HepG2 (cell line): ENCODE measurements around the gene RPL41. TPM values are rescaled to one million over a fixed set of nuclear protein-coding genes. Genes with fewer than 3 reads are reported as not detected.

Experiments used
- E2F2 ChIP-seq: sonication (generic); formaldehyde crosslinking; IDR thresholded peaks from 2 replicates; pipeline ENCODE4 v1.4.0; 2020; ENCODE audit warnings: missing genetic modification reagents, borderline replicate concordance
- FOXP4 ChIP-seq: sonication (generic); formaldehyde crosslinking; IDR thresholded peaks from 2 replicates; pipeline ENCODE4 v1.4.0; 2020; ENCODE audit warnings: missing genetic modification reagents
- GTF3A ChIP-seq: sonication (generic); formaldehyde crosslinking; conservative IDR thresholded peaks from 2 replicates; pipeline ENCODE4 v1.4.0; 2020; ENCODE audit warnings: mild to moderate bottlenecking, missing genetic modification reagents
- KDM5A ChIP-seq: fragments of 200-600 bp; sonication (generic); IDR thresholded peaks from 2 replicates; pipeline ENCODE4 v1.7.0; 2018; ENCODE audit warnings: antibody characterized with exemption, mild to moderate bottlenecking, low read length, borderline replicate concordance
- MXD3 ChIP-seq: IDR thresholded peaks from 2 replicates; pipeline ENCODE4 v1.6.1; 2016; ENCODE audit warnings: mild to moderate bottlenecking, missing biosample characterization, missing genetic modification reagents
- NFAT5 ChIP-seq: sonication (generic); formaldehyde crosslinking; IDR thresholded peaks from 2 replicates; pipeline ENCODE4 v1.4.0; 2020; ENCODE audit warnings: missing genetic modification reagents
- NFIB ChIP-seq: sonication (generic); formaldehyde crosslinking; IDR thresholded peaks from 2 replicates; pipeline ENCODE4 v1.9.0; 2021; ENCODE audit warnings: missing genetic modification reagents, mild to moderate bottlenecking, borderline replicate concordance
- SIX4 ChIP-seq: sonication (generic); formaldehyde crosslinking; IDR thresholded peaks from 2 replicates; pipeline ENCODE4 v1.4.0; 2020; ENCODE audit warnings: missing genetic modification reagents
- TSC22D2 ChIP-seq: sonication (generic); formaldehyde crosslinking; IDR thresholded peaks from 2 replicates; pipeline ENCODE4 v1.5.1; 2020; ENCODE audit warnings: missing genetic modification reagents, mild to moderate bottlenecking, borderline replicate concordance
- ZNF670 ChIP-seq: sonication (generic); formaldehyde crosslinking; IDR thresholded peaks from 2 replicates; pipeline ENCODE4 v1.8.0; 2022; ENCODE audit warnings: mild to moderate bottlenecking, missing genetic modification reagents, borderline replicate concordance
- ZNF704 ChIP-seq: sonication (generic); formaldehyde crosslinking; IDR thresholded peaks from 2 replicates; pipeline ENCODE4 v1.8.1; 2023; ENCODE audit warnings: mild to moderate bottlenecking, inconsistent platforms, moderate library complexity, missing genetic modification reagents, borderline replicate concordance
- polyA plus RNA-seq, 8 experiments: library from polyadenylated mRNA; depleted of rRNA in 3 of 8; stranded (reverse) in 7 of 8; unstranded in 1 of 8; fragments of >200 nt; fragmentation: Illumina TruSeq in 4 of 8; extraction: Trizol in 4 of 8; gene quantifications; 2 replicates each; pipeline versions ENCODE4 v1.2.1 to v1.2.3, GENCODE V29; 2011 to 2016; ENCODE audit warnings: low read depth in 4 of 8, missing spikeins in 1 of 8, mixed read lengths in 1 of 8; ENCODE audit not compliant: insufficient read depth in 1 of 8
- total RNA-seq, 5 experiments: library from RNA; depleted of rRNA; stranded (reverse); fragments of >200 nt; fragmentation: Illumina TruSeq; extraction: Trizol; gene quantifications; 2 replicates each; pipeline ENCODE4 v1.2.3, GENCODE V29; 2016; ENCODE audit warnings: low read depth in 1 of 5

RPL41 gene
- total and polyA plus RNA-seq, 2 of the 13 experiments (the other 11 are each of a cell fraction or from before 2014, with no cell fraction given), result 4,012 to 7,670 TPM

GRCh38 chr12:56116267-56117081 lies at the start of gene RPL41 (continued):
- TF ChIP-seq NFAT5 (CRISPR knock-in tag) (0 out of 2 replicates have a peak, but pooled peaks have one; percentile 68), ZNF670 (CRISPR knock-in tag) (no peak), GTF3A (no peak), ZNF704 (CRISPR knock-in tag) (no peak), TSC22D2 (CRISPR knock-in tag) (peak; percentile 83; the same call in 1 of the 2 replicates), NFIB (no peak), SIX4 (CRISPR knock-in tag) (0 out of 2 replicates have a peak, but pooled peaks have one; percentile 14), E2F2 (0 out of 2 replicates have a peak, but pooled peaks have one; percentile 29), MXD3 (CRISPR knock-in tag) (0 out of 2 replicates have a peak, but pooled peaks have one; percentile 35), FOXP4 (CRISPR knock-in tag) (no peak), KDM5A (peak; percentile 86; the same call in 1 of the 2 replicates)
